ENCODE results near the gene TTL. TPM values are rescaled to one million over a fixed set of nuclear protein-coding genes. Genes with fewer than 3 reads are reported as not detected.

The TTL gene
- total RNA-seq, 1 experiment from 2014 or later = 31.4 TPM

- Histone ChIP-seq H3K27me3 (ENCODE audit: low read length) (no peaks in the 10 kb centered on the region), H3K9me2 (replicated peaks; ENCODE audit: low read length) (no peaks in the 10 kb centered on the region), H2AFZ (ENCODE audit: low read length) (no peak overlapping the region), H3K9me3 (ENCODE audit: low read length) (no peaks in the 10 kb centered on the region), H3K4me3 (ENCODE audit: low read length) (peak overlapping the region; percentile 9; the same call in 1 of the 2 replicates), H3K4me2 (ENCODE audit: low read length) (peak overlapping the region; percentile 60), H3K4me1 (ENCODE audit: insufficient read depth, low read length) (peaks cover 44% of the 10 kb centered on the region), H3K9ac (ENCODE audit: low read length) (peak overlapping the region; percentile 49), H3K36me3 (ENCODE audit: low read depth, low read length) (peaks cover 9% of the 10 kb centered on the region), H3K27ac (ENCODE audit: low read length) (peak overlapping the region; percentile 84), H4K20me1 (ENCODE audit: low read length) (no peaks in the 10 kb centered on the region), H3K79me2 (ENCODE audit: low read length) (peaks cover 32% of the 10 kb centered on the region), H3F3A (ENCODE audit: low read length, unreplicated experiment) (peaks cover 7% of the 10 kb centered on the region)
- BruUV-seq (replicated peaks) = no TSS peak
- ChIA-PET CTCF (interaction anchor here (0.6 to 1.0 kb wide), 3 partner anchors 9 to 11 kb away, joined by 3 to 12 read pairs (median 4); no protein-coding TSS in a partner anchor), POLR2A (ENCODE audit: unreplicated experiment) (no interaction called here)
- ATAC-seq (peak; percentile 68), DNase-seq (peak; percentile 83)
- TF ChIP-seq EZH2phosphoT487 (IDR thresholded peaks at IDR 0.05; ENCODE audit: borderline replicate concordance, low read length) (no peak), CTCF (conservative IDR thresholded peaks at IDR 0.05; ENCODE audit: low read depth, low read length) (no peak), EZH2 (IDR thresholded peaks at IDR 0.05; ENCODE audit: low read length, unreplicated experiment) (no peak)
- intact Hi-C loops (cut with micrococcal nuclease) = no loop called here
Measured at GRCh38 chr2:112491946-112492345, 10.0 kb downstream of the TTL start.

GRCh38 chr2:112493048-112493447 is 11.1 kb downstream of the TTL start:
- Histone ChIP-seq H2AFZ (ENCODE audit: low read length) (no peak overlapping the region), H3K4me2 (ENCODE audit: low read length) (peak overlapping the region; percentile 75), H3K9me2 (replicated peaks; ENCODE audit: low read length) (no peaks in the 10 kb centered on the region), H3K79me2 (ENCODE audit: low read length) (peaks cover 21% of the 10 kb centered on the region), H3K9ac (ENCODE audit: low read length) (peak overlapping the region; percentile 42), H3K27me3 (ENCODE audit: low read length) (no peaks in the 10 kb centered on the region), H3K4me3 (ENCODE audit: low read length) (no peak overlapping the region; the same call in 1 of the 2 replicates), H4K20me1 (ENCODE audit: low read length) (no peaks in the 10 kb centered on the region), H3K4me1 (ENCODE audit: insufficient read depth, low read length) (peaks cover 44% of the 10 kb centered on the region), H3K9me3 (ENCODE audit: low read length) (no peaks in the 10 kb centered on the region), H3F3A (ENCODE audit: low read length, unreplicated experiment) (peaks cover 7% of the 10 kb centered on the region), H3K27ac (ENCODE audit: low read length) (peak overlapping the region; percentile 84), H3K36me3 (ENCODE audit: low read depth, low read length) (peaks cover 9% of the 10 kb centered on the region)
- DNase-seq (peak; percentile 25), ATAC-seq (peak; percentile 30)
- intact Hi-C loops (cut with micrococcal nuclease) = no loop called here
- TF ChIP-seq CTCF (conservative IDR thresholded peaks at IDR 0.05; ENCODE audit: low read depth, low read length) (peak; percentile 32), EZH2phosphoT487 (IDR thresholded peaks at IDR 0.05; ENCODE audit: borderline replicate concordance, low read length) (no peak)
- BruUV-seq (replicated peaks) = no TSS peak
- ChIA-PET CTCF (interaction anchor here (0.6 kb wide), 1 partner anchor 161 kb away, joined by 6 read pairs; no protein-coding TSS in a partner anchor), POLR2A (ENCODE audit: unreplicated experiment) (interaction anchor here (0.6 kb wide), 1 partner anchor 606 kb away, joined by 15 read pairs; no protein-coding TSS in a partner anchor)

- no peaks in the 10 kb centered on the region for H3K9me3 ChIP-seq (ENCODE audit: low read length)
- TF ChIP-seq CTCF (conservative IDR thresholded peaks at IDR 0.05; ENCODE audit: low read depth, low read length) (no peak), EZH2phosphoT487 (IDR thresholded peaks at IDR 0.05; ENCODE audit: borderline replicate concordance, low read length) (no peak), EZH2 (IDR thresholded peaks at IDR 0.05; ENCODE audit: low read length, unreplicated experiment) (no peak)
- H3K4me1 ChIP-seq (ENCODE audit: insufficient read depth, low read length) = peaks cover 44% of the 10 kb centered on the region
- H3K4me2 ChIP-seq (ENCODE audit: low read length) = peak overlapping the region; percentile 75
- peaks cover 7% of the 10 kb centered on the region for H3F3A ChIP-seq (ENCODE audit: low read length, unreplicated experiment)
- no peaks in the 10 kb centered on the region for H4K20me1 ChIP-seq (ENCODE audit: low read length)
- peak; percentile 86 for DNase-seq
- ATAC-seq = peak; percentile 91
- H3K36me3 ChIP-seq (ENCODE audit: low read depth, low read length) = peaks cover 9% of the 10 kb centered on the region
- peaks cover 17% of the 10 kb centered on the region; the same call in 1 of the 2 replicates for H3K79me2 ChIP-seq (ENCODE audit: low read length)
- peak overlapping the region; percentile 84 for H3K27ac ChIP-seq (ENCODE audit: low read length)
- H3K27me3 ChIP-seq (ENCODE audit: low read length) = no peaks in the 10 kb centered on the region
- intact Hi-C loops (cut with micrococcal nuclease) = no loop called here
- no peaks in the 10 kb centered on the region for H3K9me2 ChIP-seq (replicated peaks; ENCODE audit: low read length)
- POLR2A ChIA-PET (ENCODE audit: unreplicated experiment) = no interaction called here
- no peak overlapping the region for H2AFZ ChIP-seq (ENCODE audit: low read length)
- peak overlapping the region; percentile 25; the same call in 1 of the 2 replicates for H3K4me3 ChIP-seq (ENCODE audit: low read length)
- CTCF ChIA-PET = no interaction called here
- BruUV-seq (replicated peaks) = TSS peak; percentile 72
- H3K9ac ChIP-seq (ENCODE audit: low read length) = peak overlapping the region; percentile 42
Measured at GRCh38 chr2:112493858-112494648, 12.1 kb downstream of the TTL start.
